ENCODE measurements around the gene PPIH. TPM values are rescaled to one million over a fixed set of nuclear protein-coding genes. Genes with fewer than 3 reads are reported as not detected.
"Not testable (repeated sequence)": the region's sequence is repeated elsewhere in the genome, so short reads cannot be mapped to it uniquely, and the experiment has no call there.

The PPIH gene
- total RNA-seq: 10 to 100 TPM; 18.2 to 24.9 TPM

DNA sequence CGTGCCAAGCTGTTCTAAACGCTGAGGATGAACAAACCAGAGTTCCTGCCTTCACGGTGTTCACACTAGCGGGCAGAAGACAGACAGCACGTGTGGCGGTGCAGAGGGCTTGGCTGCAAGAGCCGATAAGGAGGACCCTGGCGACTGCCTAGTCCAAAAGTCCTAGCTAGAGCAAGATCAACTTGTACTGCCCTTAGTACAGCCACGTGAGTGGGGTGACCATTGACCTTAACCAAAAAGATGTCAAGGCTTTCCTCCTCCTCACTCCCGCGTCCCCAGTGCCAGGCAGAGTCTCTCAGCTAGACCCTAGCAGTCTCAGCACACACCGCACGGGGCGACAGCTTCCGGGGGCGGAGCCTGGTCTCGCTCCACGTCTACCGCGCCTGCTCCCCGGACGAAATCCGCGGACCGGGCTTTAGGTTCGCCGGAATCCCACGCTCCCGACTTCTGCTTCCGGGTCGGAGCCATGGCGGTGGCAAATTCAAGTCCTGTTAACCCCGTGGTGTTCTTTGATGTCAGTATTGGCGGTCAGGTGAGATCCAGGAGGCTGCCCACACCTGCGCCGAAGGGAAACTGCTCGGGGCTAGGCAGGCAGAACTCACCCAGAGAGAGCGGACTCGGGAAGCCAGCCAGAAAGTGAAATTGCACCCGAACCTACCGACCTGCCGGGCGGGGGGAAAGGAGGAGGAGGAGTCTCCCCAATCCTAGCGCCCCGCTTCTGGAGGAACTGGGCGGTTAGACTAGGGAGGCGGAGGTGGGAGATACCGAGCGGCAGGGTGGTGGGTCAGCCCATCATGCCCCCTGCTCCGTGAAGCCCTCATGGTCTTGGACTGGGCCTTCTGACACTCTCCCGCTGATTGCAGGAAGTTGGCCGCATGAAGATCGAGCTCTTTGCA, at the start of gene PPIH:
PPIH (plus strand) TSS at position 443 of the 896 bp plus-strand sequence; CDS start at position 467, 24 bp downstream.
- Histone ChIP-seq H3K4me3 (peak within 1 kb of the TSS; percentile 78 to 86), H3K27ac (peak within 1 kb of the TSS; percentile 78 to 79), H3K9me3 (no peaks in the 10 kb centered on the region), H3K27me3 (no peaks in the 10 kb centered on the region), H3K36me3 (peaks cover 5% of the 10 kb centered on the region), H3K4me1 (peaks cover 0 to 16% of the 10 kb centered on the region in 2 donors)
- TF ChIP-seq, protein P1, sequence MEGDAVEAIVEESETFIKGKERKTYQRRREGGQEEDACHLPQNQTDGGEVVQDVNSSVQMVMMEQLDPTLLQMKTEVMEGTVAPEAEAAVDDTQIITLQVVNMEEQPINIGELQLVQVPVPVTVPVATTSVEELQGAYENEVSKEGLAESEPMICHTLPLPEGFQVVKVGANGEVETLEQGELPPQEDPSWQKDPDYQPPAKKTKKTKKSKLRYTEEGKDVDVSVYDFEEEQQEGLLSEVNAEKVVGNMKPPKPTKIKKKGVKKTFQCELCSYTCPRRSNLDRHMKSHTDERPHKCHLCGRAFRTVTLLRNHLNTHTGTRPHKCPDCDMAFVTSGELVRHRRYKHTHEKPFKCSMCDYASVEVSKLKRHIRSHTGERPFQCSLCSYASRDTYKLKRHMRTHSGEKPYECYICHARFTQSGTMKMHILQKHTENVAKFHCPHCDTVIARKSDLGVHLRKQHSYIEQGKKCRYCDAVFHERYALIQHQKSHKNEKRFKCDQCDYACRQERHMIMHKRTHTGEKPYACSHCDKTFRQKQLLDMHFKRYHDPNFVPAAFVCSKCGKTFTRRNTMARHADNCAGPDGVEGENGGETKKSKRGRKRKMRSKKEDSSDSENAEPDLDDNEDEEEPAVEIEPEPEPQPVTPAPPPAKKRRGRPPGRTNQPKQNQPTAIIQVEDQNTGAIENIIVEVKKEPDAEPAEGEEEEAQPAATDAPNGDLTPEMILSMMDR (IDR thresholded peaks at IDR 0.05): peak in 1 of 2 donors; percentile 39
- DNase-seq (ENCODE audit: low spot score): peak; percentile 93

DNA sequence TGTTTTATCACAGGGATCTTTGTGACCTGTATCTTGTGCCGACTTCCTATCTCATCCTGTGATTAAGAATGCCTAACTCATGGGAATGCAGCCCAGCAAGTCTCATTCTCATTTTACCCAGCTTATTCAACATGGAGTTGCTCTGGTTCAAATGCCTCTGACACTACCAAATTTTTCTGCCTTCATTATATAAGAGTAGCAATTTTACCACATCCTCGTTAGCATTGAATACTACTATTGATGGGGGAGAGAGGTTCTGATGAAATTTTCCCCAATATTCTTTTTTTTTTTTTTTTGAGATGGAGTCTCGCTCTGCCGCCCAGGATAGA, 44.5 kb upstream of the PPIH start:
- TF ChIP-seq, protein P1 (IDR thresholded peaks at IDR 0.05): no peak
- H3K9me3 ChIP-seq: no peaks in the 10 kb centered on the region
- no peaks in the 10 kb centered on the region for H3K27me3 ChIP-seq
- no peak overlapping the region for H3K4me3 ChIP-seq
- no peaks in the 10 kb centered on the region for H3K36me3 ChIP-seq
- H3K27ac ChIP-seq: no peak overlapping the region
- H3K4me1 ChIP-seq: no peaks in the 10 kb centered on the region
- DNase-seq (ENCODE audit: low spot score): no peak

DNA sequence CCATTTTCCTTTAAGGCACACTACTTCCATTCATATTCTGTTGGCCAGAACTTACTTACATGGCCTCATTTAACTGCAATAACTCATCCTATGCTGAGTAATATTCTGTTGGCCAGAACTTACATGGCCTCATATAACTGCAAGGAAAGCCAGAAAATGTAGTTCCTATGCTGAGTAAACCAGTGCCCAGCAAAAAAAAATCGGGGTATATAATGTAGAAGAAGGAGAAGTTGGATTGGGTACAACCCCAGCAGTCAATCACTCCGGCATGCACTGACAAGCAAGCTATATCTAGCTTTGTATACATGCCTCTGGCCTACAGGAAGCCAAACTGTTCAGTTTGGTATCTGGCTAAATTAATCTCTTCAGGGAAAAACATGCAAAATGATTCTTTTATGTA, 39.4 kb upstream of the PPIH start:
- H3K27me3 ChIP-seq: no peaks in the 10 kb centered on the region
- no peaks in the 10 kb centered on the region for H3K36me3 ChIP-seq
- TF ChIP-seq, protein P1 (IDR thresholded peaks at IDR 0.05): no peak
- no peak for DNase-seq (ENCODE audit: low spot score)
- no peak overlapping the region for H3K4me3 ChIP-seq
- no peak overlapping the region for H3K27ac ChIP-seq
- H3K4me1 ChIP-seq: no peaks in the 10 kb centered on the region
- no peaks in the 10 kb centered on the region for H3K9me3 ChIP-seq

DNA sequence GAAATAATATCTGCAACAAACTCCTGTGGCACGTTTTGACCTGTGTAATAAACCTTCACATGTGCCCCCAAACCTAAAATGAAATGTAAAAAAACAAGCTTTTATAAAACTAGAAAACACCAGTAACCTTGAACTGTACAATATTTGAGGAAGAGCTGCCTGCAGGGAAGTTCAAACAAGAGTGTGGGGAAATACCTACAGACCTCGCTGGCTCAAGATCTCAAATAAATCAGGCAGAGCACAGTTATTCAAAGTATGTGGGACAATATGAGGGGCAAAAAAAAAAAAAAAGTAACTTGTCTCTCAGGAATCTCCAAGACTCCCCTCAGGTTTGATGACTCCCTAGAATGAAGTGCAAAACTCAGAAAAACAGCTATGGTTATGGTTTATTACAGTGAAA, 37.9 kb upstream of the PPIH start:
- Histone ChIP-seq H3K9me3 (no peaks in the 10 kb centered on the region), H3K27me3 (no peaks in the 10 kb centered on the region), H3K4me1 (no peaks in the 10 kb centered on the region), H3K27ac (no peak overlapping the region), H3K4me3 (no peak overlapping the region), H3K36me3 (no peaks in the 10 kb centered on the region)
- TF ChIP-seq, protein P1 (IDR thresholded peaks at IDR 0.05): no peak
- no peak for DNase-seq (ENCODE audit: low spot score)

DNA sequence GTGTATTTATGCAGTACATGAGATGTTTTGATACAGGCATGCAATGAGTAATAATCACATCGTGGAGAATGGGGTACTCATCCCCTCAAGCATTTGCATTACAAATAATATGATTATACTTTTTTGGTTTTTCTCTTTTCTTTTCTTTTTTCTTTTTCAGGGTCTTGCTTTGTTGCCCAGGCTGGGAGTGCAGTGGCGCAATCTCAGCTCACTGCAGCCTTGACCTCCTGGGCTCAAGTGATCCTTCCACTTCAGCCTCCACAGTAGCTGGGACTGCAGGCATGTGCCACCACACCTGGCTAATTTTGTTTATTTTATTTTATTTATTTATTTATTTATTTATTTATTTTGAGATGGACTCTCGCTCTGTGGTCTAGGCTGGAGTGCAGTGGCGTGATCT, 37.0 kb upstream of the PPIH start:
- not testable (repeated sequence) for H3K4me1 ChIP-seq; H3K27ac ChIP-seq; H3K9me3 ChIP-seq; H3K27me3 ChIP-seq; DNase-seq (ENCODE audit: low spot score); H3K36me3 ChIP-seq; H3K4me3 ChIP-seq

DNA sequence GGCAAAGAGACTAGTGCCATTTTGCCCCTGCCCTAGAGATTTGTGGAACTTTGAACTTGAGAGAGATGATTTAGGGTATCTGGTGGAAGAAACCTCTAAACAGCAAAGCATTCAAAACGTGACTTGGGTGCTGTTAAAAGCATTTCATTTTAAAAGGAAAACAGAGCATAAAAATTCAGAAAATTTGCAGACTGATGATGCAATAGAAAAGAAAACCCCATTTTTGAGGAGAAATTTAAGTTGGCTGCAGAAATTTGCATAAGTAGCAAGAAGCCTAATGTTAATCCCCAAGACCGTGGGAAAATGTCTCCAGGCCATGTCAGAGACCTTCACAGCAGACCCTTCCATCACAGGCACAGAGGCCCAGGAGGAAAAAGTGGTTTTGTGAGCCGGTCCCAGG, 31.0 kb upstream of the PPIH start:
- H3K27me3 ChIP-seq; H3K4me1 ChIP-seq; H3K36me3 ChIP-seq; H3K9me3 ChIP-seq; H3K4me3 ChIP-seq; DNase-seq (ENCODE audit: low spot score); H3K27ac ChIP-seq: not testable (repeated sequence)

DNA sequence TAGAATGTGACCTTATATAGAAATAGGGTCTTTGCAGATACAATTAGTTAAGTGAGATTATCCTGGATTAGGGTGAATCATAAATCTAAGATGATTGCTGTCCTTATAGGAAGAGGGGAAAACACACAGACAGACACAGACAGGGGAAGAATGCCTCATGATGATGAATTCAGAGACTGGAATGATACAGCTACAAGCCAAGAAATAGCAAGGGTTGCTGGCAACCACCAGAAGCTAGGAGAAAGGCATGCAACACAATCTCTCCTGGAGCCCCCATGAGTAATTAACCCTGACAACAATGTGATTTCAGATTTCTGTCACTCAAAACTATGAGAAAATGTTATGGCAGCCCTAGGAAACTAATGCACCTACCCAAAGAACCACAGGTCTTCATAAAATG, 19.1 kb upstream of the PPIH start:
- no peaks in the 10 kb centered on the region for H3K4me1 ChIP-seq
- H3K27me3 ChIP-seq: no peaks in the 10 kb centered on the region
- H3K4me3 ChIP-seq: no peak overlapping the region
- H3K36me3 ChIP-seq: no peaks in the 10 kb centered on the region
- H3K9me3 ChIP-seq: no peaks in the 10 kb centered on the region
- H3K27ac ChIP-seq: no peak overlapping the region
- TF ChIP-seq, protein P1 (IDR thresholded peaks at IDR 0.05): no peak
- no peak for DNase-seq (ENCODE audit: low spot score)
